NCI-H526 treated with DMSO at 0.1 percent for 48 hours (cell line): ENCODE results near the gene AXIN1.

Experiments
- DNase-seq: peaks from one replicate; lab custom pipeline; 2025; lab: John Stamatoyannopoulos, UW

AXIN1 gene

GRCh38 chr16:297832-298231, 54.7 kb downstream of the AXIN1 start:
- no peak for DNase-seq

- DNase-seq: no peak
Measured at GRCh38 chr16:296806-297510, 55.6 kb downstream of the AXIN1 start.

DNA sequence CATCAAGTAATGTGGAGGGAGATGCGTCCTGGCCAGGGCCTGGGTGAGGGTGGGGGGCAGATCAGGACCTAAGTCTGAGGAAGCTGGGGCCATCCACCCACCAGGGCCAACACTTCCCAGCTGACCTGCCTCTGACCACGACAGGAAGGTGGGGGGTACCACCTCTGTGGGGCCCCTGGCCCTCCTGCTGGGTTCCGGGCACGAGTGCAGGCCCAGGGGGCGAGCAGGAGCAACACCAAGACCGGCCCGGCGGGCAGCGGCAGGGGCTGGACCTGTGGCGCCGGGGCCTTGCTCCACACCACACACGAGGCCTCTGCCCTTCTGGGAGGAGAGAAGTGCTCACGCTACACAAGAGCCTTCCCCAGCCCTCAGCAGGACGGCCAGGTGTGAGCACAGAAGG, 56.2 kb downstream of the AXIN1 start:
- DNase-seq: no peak

DNA sequence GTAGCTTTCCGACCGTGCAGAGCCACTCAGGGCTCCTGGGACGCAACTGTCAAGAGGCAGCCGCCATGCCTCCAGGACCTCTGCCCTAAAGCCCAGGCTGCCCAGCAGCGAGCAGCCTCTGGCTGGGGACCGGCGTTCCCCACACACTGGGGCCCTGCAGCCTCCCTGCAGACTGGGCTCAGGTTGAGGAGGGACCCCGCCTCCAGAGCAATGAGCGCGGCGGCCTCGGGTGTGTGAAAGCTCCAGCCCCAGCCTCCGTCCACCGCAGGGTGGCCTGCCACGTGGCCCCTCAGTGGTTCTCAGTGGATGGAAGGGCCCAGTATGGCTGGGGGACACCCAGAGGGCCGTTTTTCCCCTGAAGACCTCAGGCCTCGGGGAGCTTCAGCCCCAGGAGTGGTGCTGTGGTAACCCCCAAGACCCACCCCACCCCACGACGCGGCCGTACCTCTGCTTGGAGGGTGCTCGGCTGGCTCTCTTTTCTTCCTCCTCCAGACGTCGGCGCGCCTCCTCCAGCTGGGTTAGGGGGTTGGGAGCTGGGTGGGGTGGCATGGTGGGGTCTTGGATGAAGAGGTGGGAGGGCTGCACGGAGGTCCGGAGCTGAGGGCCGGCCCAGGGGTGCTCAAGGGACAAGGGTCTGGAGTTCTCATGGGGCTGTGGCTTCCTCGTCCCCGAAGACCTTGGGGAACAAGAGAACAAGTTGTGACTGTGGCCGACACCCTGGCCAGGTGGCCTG, 59.3 kb downstream of the AXIN1 start:
- DNase-seq: no peak

DNA sequence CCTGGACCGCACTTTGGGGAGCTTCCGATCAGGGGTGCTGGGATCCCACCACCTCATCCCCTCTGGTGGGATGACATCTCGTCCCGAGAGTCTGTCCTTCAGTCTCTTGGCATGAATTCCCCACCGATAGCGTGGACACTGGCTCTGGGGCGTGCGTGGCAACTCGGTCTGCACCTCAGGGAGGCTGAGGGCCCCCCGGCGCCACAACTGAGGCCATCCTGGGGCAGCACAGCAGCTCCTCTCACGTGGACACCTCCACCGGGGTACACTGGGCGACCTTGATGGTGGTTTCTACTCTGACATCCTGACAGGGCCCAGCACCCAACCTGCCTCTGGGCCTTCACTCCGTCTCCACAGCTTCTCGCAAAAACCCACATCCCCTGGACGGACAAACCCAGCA, 61.0 kb downstream of the AXIN1 start:
- no peak for DNase-seq

DNA sequence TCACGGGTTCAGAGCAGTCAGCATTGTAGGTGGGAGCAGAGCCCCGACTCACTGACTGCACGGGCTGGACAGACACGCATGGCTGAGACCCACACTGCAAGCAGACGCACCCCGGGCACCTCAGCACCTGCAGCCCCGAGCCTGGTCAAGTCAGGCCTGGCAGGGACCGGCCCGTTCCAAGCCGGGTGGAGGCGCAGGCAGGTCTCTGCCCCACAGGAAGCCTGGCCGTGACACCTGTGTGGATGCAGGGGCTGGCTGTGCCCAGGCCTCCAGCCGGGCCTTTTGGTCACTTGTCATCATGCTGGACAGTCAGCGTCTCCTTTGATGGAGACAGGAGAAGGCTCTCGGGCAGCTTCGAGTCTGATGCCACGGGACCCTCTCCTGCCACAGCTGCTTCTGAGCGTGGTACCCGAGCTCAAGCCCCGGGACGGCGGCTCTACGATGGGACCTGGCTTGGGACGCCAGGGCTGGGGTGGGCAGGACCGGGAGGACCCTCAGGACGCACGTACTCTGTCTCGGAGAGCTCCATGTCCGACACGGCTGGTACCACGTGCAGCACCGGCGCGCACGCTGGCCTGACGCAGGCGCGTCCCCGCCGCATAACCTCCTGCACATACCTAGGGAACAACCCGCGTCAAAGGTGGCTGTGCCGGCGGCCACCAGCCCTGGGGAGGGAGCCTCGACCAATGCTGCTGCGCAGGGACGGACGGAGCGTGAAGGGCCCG, 61.7 kb downstream of the AXIN1 start:
- no peak for DNase-seq

GRCh38 chr16:290015-290680, 62.4 kb downstream of the AXIN1 start:
- DNase-seq: no peak

DNA sequence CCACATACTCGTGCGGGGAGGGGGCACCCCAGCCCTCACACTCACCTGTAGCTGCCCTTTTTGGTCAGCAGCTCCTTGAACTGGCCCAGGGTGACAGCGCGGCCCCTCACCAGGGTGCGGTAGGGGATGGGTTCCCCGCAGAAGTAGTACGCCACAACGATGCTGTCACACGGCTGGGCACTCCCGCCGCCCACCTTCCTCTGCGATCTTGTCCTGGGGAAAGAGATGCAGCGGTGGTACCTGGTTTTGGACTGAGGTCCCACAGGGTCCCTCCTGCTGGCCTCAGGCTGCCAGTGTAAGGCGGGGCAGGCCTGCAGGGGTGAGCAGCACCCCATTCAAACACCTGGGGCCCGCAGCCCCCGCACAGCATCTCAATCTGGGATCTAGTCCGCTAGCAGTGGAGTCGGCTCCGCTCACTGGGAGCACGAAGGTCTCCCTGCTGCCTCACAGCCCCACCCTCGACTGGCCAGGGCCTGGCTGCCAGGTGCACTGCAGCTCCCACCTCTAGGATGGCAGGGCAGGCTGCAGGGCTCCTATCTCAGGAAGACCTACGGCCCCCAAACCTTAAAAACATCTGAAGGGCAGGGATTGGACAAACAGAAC, 63.0 kb downstream of the AXIN1 start:
- DNase-seq: no peak

DNA sequence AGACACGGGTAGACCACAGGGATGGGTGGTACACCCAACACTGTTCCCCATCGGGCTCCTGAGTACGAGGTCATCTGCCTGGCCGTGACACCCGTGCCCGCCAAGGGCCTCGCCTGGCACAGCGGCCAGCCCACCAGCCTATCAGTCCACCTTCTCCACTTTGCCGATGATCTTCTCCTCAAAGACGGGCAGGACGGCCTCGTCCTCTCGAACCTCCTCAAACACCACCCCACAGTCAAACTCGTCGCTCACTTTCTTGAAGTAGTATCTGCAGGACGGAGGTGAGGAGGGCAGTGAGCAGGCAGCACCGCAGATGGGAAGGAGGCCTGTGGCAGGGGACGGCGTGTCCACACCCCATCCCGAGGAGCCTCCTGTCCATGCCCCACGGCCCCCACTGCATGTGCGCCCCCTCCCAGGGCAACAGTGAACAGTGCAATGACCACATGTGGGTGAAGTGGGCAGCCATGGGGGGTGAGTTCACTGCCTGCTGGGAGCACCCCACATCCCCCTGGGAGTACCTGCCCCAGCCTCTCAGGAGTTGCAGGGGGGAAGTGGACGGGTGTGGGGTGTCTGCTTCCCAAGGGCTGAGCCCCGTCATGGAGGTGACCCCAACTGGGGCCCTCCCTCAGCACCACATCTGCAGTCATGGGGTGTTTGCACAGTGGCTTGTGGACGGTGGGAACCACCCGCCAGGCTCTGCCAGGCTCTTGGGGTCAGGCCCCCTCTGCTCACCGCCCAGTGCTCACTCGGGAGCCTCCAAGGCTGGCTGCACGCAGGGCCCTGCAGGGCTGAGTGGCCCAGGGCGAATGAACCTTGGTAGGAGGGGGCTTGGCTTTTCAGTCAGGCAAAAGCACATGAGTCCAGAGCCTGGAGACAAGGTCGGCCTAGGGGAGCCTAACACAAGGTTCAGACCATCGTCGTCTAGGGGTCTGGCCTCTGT, 64.3 kb downstream of the AXIN1 start:
- DNase-seq: no peak

DNA sequence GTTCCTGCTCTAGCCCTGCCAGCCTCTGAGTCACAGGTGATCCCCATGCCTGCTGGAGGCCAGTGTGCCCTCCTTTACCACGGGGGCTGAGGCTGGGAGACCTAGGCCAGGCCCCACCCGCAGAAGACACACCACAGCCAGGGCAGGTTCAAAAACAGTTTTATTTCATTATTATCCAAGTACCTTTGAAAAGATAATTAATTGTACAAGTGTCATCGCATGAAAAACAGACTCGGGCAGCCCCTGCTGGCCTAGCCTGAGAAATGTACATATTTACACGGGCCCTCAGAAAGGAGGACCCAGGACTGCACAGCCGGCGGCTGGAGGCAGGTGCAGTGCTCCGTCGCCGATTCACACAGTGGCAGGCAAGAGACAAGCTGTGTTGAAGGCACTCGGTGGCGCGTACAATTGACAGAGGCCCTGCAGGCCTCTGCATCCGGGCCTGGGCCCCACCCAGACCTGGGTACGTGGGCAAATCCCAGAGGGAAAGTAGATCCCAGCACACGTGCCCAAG, 65.2 kb downstream of the AXIN1 start:
- DNase-seq: no peak

GRCh38 chr16:286491-287297, 65.8 kb downstream of the AXIN1 start:
- DNase-seq: no peak

DNA sequence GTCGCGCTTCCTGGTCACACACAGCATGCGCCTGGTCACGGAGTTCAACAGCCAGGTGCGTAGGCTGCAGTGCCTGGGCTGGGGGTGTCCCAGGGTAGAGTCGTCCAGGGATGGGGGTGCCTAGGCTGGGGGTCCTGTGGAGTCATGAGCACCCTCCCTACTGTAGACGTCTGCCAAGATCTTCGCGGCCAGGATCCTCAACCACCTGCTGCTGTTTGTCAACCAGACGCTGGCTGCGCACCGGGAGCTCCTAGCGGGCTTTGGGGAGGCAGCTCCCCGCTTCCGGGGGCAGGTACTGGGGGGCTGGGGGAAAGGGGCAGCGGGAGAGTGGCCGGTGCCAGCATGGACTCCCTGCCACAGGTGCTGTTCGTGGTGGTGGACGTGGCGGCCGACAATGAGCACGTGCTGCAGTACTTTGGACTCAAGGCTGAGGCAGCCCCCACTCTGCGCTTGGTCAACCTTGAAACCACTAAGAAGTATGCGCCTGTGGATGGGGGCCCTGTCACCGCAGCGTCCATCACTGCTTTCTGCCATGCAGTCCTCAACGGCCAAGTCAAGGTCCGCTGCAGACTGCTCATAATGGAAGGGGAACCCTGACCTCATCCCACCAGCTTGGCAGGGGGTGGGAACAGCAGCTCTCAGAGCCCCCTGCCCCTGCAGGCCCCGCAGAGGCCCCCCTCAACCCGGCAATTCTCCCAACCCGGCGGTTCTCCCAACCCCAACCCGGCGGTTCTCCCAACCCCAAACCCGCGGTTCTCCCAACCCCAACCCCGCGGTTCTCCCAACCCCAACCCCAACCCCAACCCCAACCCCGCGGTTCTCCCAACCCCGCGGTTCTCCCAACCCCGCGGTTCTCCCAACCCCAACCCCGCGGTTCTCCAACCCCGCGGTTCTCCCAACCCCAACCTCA, 67.1 kb downstream of the AXIN1 start:
- DNase-seq: no peak

DNA sequence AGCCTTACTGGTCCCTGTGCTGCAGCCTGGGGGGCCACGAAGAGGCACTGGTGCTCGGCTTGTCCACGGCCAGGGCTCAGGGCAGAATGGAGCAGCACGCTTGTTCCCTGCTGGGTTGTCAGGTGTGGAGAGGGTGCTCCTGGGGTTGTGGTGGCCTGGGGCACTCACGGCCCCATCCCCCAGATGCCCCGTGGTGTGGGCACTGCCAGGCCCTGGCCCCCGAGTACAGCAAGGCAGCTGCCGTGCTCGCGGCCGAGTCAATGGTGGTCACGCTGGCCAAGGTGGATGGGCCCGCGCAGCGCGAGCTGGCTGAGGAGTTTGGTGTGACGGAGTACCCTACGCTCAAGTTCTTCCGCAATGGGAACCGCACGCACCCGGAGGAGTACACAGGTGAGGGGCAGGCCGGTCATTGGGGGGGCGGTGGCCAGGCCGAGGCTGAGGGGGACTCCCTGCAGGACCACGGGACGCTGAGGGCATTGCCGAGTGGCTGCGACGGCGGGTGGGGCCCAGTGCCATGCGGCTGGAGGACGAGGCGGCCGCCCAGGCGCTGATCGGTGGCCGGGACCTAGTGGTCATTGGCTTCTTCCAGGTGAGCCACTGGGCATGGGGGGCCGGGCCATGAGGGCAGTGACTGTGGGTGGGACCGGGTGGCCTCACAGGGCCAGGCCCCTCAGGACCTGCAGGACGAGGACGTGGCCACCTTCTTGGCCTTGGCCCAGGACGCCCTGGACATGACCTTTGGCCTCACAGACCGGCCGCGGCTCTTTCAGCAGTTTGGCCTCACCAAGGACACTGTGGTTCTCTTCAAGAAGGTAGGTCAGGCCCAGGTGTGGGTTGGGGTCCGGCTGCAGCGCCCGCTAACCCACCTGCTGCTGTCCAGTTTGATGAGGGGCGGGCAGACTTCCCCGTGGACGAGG, 68.1 kb downstream of the AXIN1 start:
- DNase-seq: no peak

DNA sequence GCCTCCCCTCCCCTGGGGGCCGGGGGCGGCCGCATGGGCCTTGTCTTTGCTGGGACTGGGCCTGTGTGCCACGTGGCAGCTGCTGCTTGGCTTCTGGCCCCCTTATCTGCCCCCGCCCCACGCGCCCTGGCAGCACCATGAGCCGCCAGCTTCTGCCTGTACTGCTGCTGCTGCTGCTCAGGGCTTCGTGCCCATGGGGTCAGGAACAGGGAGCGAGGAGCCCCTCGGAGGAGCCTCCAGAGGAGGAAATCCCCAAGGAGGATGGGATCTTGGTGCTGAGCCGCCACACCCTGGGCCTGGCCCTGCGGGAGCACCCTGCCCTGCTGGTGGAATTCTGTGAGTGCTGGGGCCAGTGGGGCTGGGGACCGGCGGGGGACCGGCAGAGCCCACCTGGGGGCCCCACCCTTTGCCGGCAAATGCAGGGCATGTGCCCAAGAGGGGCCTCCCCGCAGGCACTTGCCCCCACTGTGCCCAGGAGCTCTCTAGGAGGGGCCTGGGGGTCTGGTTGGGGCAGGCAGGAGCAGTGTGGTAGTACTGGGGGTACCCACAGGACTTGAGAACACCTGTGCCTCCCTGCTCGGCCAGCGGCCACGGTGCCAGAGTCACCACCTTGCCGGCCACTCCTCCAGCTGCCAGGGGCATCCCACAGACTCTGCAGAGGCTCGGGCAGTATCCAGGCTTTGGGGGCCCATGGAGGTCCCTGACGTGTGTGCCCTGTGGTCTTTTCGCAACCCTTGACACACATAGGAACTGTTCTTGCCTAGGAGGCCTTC, 69.3 kb downstream of the AXIN1 start, which contains the start of gene PDIA2:
TSS of gene PDIA2 (plus strand) at position 132 of the 773 bp plus-strand sequence. CDS start at position 138, 6 bp downstream.
- DNase-seq: no peak

GRCh38 chr16:282491-282890, 70.0 kb downstream of the AXIN1 start:
- no peak for DNase-seq

GRCh38 chr16:281660-282255, 70.8 kb downstream of the AXIN1 start:
- DNase-seq: no peak
